Caco-2 (cell line): Measurements from ENCODE around the gene ACBD5. TPM values are rescaled to one million over a fixed set of nuclear protein-coding genes. Genes with fewer than 3 reads are reported as not detected.
"Not testable (repeated sequence)": the region's sequence is repeated elsewhere in the genome, so short reads cannot be mapped to it uniquely, and the experiment has no call there.

Source experiments
- BruUV-seq: library from RNA; stranded (reverse); fragments of 400-500 nt; replicated peaks from 2 replicates; lab custom pipeline; 2021; lab: Mats Ljungman, UMichigan
- CTCF ChIA-PET: fragments of 300-600 bp; sonication (Branson Sonifier 250); formaldehyde crosslinking; loops from one replicate; lab custom pipeline; 2022; ENCODE audit warnings: antibody characterized with exemption; lab: Charles Lee
- POLR2A ChIA-PET: fragments of 300-600 bp; sonication (Branson Sonifier 250); formaldehyde crosslinking; loops from one replicate; lab custom pipeline; 2022; ENCODE audit warnings: antibody characterized with exemption; lab: Charles Lee
- DNase-seq, 2 experiments: peaks; one replicate each; pipeline versions ENCODE4 v3.0.0 to v3.0.0-alpha.2; 2020 to 2022
- H3K27me3 ChIP-seq: replicated peaks from 2 replicates; pipeline ENCODE4 v1.6.0; 2011; ENCODE audit warnings: low read length; ENCODE audit not compliant: control insufficient read depth, insufficient read depth
- H3K36me3 ChIP-seq: 2 replicates; pipeline ENCODE4 v1.5.1; 2011; ENCODE audit warnings: low read length; ENCODE audit not compliant: control insufficient read depth, insufficient read depth
- H3K4me1 ChIP-seq: fragments of 250-450 bp; sonication (Bioruptor Pico); 2 replicates; pipeline ENCODE4 v1.5.1; 2020; ENCODE audit warnings: mild to moderate bottlenecking
- H3K4me3 ChIP-seq: 2 replicates; pipeline ENCODE4 v1.5.1; 2011; ENCODE audit warnings: low read depth, mild to moderate bottlenecking, control low read depth, low read length
- H3K9me3 ChIP-seq: fragments of 250-450 bp; sonication (Bioruptor Pico); 2 replicates; pipeline ENCODE4 v1.5.1; 2020; ENCODE audit warnings: mild to moderate bottlenecking, moderate library complexity
- H3K27ac Mint-ChIP-seq: one replicate; pipeline ENCODE4 v1.8.0; 2022; ENCODE audit warnings: mixed read lengths; ENCODE audit not compliant: unreplicated experiment
- H3K27me3 Mint-ChIP-seq: one replicate; pipeline ENCODE4 v1.8.0; 2022; ENCODE audit warnings: mixed read lengths; ENCODE audit not compliant: insufficient read depth, unreplicated experiment
- H3K36me3 Mint-ChIP-seq: one replicate; pipeline ENCODE4 v1.8.0; 2022; ENCODE audit warnings: mild to moderate bottlenecking, mixed read lengths; ENCODE audit not compliant: insufficient read depth, unreplicated experiment
- H3K4me1 Mint-ChIP-seq: one replicate; pipeline ENCODE4 v1.8.0; 2022; ENCODE audit warnings: low read depth, mixed read lengths; ENCODE audit not compliant: unreplicated experiment
- H3K4me3 Mint-ChIP-seq: one replicate; pipeline ENCODE4 v1.8.0; 2022; ENCODE audit warnings: mild to moderate bottlenecking, moderate library complexity, mixed read lengths; ENCODE audit not compliant: unreplicated experiment
- H3K9me3 Mint-ChIP-seq: one replicate; pipeline ENCODE4 v1.8.0; 2022; ENCODE audit warnings: mixed read lengths; ENCODE audit not compliant: unreplicated experiment
- CTCF ChIP-seq, 2 experiments: fragments of 200-600 bp in 1 of 2; IDR thresholded peaks; 1 replicate in 1 of 2; 2 replicates in 1 of 2; pipeline versions ENCODE4 v1.5.1 to v1.8.0; 2011 to 2022; ENCODE audit warnings: antibody characterized with exemption in 1 of 2, control low read depth in 1 of 2, inconsistent platforms in 1 of 2, low read depth in 1 of 2, low read length in 1 of 2, mild to moderate bottlenecking in 1 of 2, moderate library complexity in 1 of 2; ENCODE audit not compliant: insufficient read depth in 1 of 2, severe bottlenecking in 1 of 2, unreplicated experiment in 1 of 2
- intact Hi-C: fragments of 100-400 bp; cut with micrococcal nuclease; formaldehyde crosslinking; loops from one replicate; pipeline ENCODE4 v1.10.0; 2022; ENCODE audit not compliant: unreplicated experiment
- total RNA-seq: library from RNA; stranded (reverse); gene quantifications from 2 replicates; pipeline ENCODE4 v1.2.3, GENCODE V29; 2022

Gene ACBD5
- total RNA-seq, 1 experiment from 2014 or later: 38.3 TPM

- H3K9me3 Mint-ChIP-seq, H3K27me3 ChIP-seq, H3K9me3 ChIP-seq, H3K27me3 Mint-ChIP-seq, H3K4me3 ChIP-seq, intact Hi-C loops, CTCF ChIA-PET, POLR2A ChIA-PET, H3K36me3 ChIP-seq, H3K36me3 Mint-ChIP-seq, DNase-seq, H3K4me3 Mint-ChIP-seq, BruUV-seq, H3K27ac Mint-ChIP-seq, H3K4me1 ChIP-seq: not testable (repeated sequence)
- peaks cover 14% of the 10 kb centered on the region for H3K4me1 Mint-ChIP-seq
Observed at GRCh38 chr10:27262788-27263187, 22.2 kb upstream of the ACBD5 start.

- intact Hi-C loops: no loop called here
- Histone ChIP-seq H3K4me1 (no peaks in the 10 kb centered on the region), H3K4me3 (peak overlapping the region; percentile 22), H3K36me3 (no peaks in the 10 kb centered on the region), H3K9me3 (no peaks in the 10 kb centered on the region), H3K27me3 (no peaks in the 10 kb centered on the region)
- Mint-ChIP-seq H3K27ac (no peak overlapping the region), H3K36me3 (no peaks in the 10 kb centered on the region), H3K9me3 (no peaks in the 10 kb centered on the region), H3K4me1 (no peaks in the 10 kb centered on the region), H3K27me3 (peaks cover 2% of the 10 kb centered on the region), H3K4me3 (peak overlapping the region; percentile 76)
- ChIA-PET CTCF (interaction anchor here (0.7 kb wide), 1 partner anchor 112 kb away, joined by 7 read pairs; no protein-coding TSS in a partner anchor), POLR2A (no interaction called here)
- BruUV-seq: no TSS peak
- no peak for TF ChIP-seq CTCF (IDR thresholded peaks at IDR 0.05; ENCODE audit: insufficient read depth in 1 of 2, low read depth in 1 of 2, low read length in 1 of 2, severe bottlenecking in 1 of 2, unreplicated experiment in 1 of 2)
- DNase-seq: no peak
Observed at GRCh38 chr10:27258838-27259812, 18.5 kb upstream of the ACBD5 start.

GRCh38 chr10:27258492-27258837 is 17.9 kb upstream of the ACBD5 start:
- no peak for TF ChIP-seq CTCF (IDR thresholded peaks at IDR 0.05; ENCODE audit: insufficient read depth in 1 of 2, low read depth in 1 of 2, low read length in 1 of 2, severe bottlenecking in 1 of 2, unreplicated experiment in 1 of 2)
- Histone ChIP-seq H3K4me1 (no peaks in the 10 kb centered on the region), H3K4me3 (peak overlapping the region; percentile 22), H3K27me3 (no peaks in the 10 kb centered on the region), H3K9me3 (no peaks in the 10 kb centered on the region), H3K36me3 (no peaks in the 10 kb centered on the region)
- DNase-seq: no peak
- H3K9me3 Mint-ChIP-seq: no peaks in the 10 kb centered on the region
- no peaks in the 10 kb centered on the region for H3K36me3 Mint-ChIP-seq
- H3K4me3 Mint-ChIP-seq: peak overlapping the region; percentile 76
- no peak overlapping the region for H3K27ac Mint-ChIP-seq
- intact Hi-C loops: no loop called here
- BruUV-seq: no TSS peak
- peaks cover 2% of the 10 kb centered on the region for H3K27me3 Mint-ChIP-seq
- CTCF ChIA-PET: interaction anchor here (0.7 kb wide), 1 partner anchor 111 kb away, joined by 7 read pairs; no protein-coding TSS in a partner anchor
- POLR2A ChIA-PET: no interaction called here
- H3K4me1 Mint-ChIP-seq: no peaks in the 10 kb centered on the region
